ENCODE measurements around the gene ASPHD1. TPM values are rescaled to one million over a fixed set of nuclear protein-coding genes. Genes with fewer than 3 reads are reported as not detected.

ASPHD1 gene
- total RNA-seq, 1 experiment from 2014 or later: 2.0 TPM

DNA sequence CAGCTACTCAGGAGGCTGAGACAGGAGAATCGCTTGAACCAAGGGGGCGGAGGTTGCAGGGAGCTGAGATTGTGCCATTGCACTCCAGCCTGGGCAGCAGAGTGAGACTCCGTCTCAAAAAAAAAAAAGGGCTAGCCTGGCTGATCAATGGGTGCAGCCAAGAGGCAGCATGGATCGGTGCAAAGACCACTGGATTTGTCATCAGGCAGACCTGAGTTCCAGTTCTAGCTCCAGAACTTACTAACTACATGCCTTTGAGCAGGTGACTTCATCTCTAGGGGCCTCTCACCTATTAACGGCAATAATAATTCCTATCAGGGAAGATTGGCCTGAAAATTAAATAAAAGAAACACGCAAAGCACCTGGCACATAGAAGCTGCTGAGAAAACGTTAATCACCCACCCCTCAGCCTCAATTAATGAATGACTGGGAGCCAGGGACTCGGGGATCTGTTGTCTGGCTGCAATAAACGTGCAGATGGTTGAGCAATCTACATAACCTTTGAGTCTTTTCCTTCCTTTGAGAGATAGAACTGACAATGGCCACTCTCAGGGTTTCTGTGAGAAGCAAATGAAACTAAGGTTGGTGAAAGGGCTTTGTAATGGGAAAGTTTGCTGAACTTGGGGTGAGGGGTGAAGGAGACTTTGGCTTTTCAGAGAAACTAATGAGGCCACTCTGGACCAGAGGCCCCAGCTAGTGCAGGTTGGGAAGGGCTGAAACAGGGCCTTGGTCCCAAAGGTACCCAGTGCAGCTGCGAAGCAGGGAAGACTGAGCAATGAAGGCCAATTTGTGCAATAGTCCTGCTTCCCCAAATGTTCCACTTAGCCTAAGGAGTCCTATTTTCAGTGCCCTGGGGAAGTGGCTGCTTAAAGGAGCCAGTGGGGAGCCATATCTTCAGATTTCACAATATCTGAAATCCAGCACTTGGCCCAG is 8.5 kb upstream of the ASPHD1 start:
- Histone ChIP-seq H3K4me3 (ENCODE audit: low read depth, low read length, poor library complexity, severe bottlenecking) (no peak overlapping the region), H3K27ac (ENCODE audit: low read depth, low read length, poor library complexity, severe bottlenecking) (no peak overlapping the region), H3K9me3 (ENCODE audit: low read depth, low read length, poor library complexity, severe bottlenecking) (no peaks in the 10 kb centered on the region), H3K36me3 (ENCODE audit: insufficient read depth, low read length, poor library complexity, severe bottlenecking) (no peaks in the 10 kb centered on the region), H3K27me3 (replicated peaks; ENCODE audit: insufficient read depth, low read depth, low read length, poor library complexity) (no peaks in the 10 kb centered on the region), H3K4me1 (ENCODE audit: insufficient read depth, low read length, poor library complexity, severe bottlenecking) (no peaks in the 10 kb centered on the region)
- POLR2A ChIA-PET (ENCODE audit: low non-redundant PET): no interaction called here
- TF ChIP-seq, protein P1, sequence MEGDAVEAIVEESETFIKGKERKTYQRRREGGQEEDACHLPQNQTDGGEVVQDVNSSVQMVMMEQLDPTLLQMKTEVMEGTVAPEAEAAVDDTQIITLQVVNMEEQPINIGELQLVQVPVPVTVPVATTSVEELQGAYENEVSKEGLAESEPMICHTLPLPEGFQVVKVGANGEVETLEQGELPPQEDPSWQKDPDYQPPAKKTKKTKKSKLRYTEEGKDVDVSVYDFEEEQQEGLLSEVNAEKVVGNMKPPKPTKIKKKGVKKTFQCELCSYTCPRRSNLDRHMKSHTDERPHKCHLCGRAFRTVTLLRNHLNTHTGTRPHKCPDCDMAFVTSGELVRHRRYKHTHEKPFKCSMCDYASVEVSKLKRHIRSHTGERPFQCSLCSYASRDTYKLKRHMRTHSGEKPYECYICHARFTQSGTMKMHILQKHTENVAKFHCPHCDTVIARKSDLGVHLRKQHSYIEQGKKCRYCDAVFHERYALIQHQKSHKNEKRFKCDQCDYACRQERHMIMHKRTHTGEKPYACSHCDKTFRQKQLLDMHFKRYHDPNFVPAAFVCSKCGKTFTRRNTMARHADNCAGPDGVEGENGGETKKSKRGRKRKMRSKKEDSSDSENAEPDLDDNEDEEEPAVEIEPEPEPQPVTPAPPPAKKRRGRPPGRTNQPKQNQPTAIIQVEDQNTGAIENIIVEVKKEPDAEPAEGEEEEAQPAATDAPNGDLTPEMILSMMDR (conservative IDR thresholded peaks at IDR 0.05; ENCODE audit: low read depth, low read length): no peak
- TF ChIP-seq EZH2 (IDR thresholded peaks at IDR 0.05; ENCODE audit: borderline replicate concordance, low read depth, low read length, poor library complexity, severe bottlenecking): no peak
- BruUV-seq (replicated peaks): no TSS peak
- CTCF ChIA-PET: no interaction called here
- DNase-seq (ENCODE audit: low spot score): no peak
- intact Hi-C loops (cut with micrococcal nuclease; ENCODE audit: unreplicated experiment): no loop called here

DNA sequence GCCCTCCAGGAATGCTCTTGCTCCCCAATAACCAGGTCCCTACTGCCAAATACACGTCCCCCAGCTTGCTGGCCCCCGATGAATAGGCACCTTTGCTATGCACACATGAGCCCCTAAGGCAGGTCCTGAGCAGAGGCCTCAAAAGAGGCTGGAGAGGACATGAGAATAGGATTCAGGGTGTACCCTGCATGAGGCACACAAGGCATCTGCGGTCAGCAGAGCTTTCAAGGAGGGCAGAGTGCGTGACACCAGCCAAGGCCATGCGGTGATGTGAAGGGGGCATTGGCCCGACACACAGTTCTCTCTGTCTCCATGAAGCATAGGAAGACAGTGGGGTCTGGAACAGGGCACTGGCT is 7.9 kb upstream of the ASPHD1 start:
- no TSS peak for BruUV-seq (replicated peaks)
- TF ChIP-seq, protein P1 (conservative IDR thresholded peaks at IDR 0.05; ENCODE audit: low read depth, low read length): no peak
- TF ChIP-seq EZH2 (IDR thresholded peaks at IDR 0.05; ENCODE audit: borderline replicate concordance, low read depth, low read length, poor library complexity, severe bottlenecking): no peak
- no peak for DNase-seq (ENCODE audit: low spot score)
- Histone ChIP-seq H3K27me3 (replicated peaks; ENCODE audit: insufficient read depth, low read depth, low read length, poor library complexity) (no peaks in the 10 kb centered on the region), H3K4me3 (ENCODE audit: low read depth, low read length, poor library complexity, severe bottlenecking) (no peak overlapping the region), H3K36me3 (ENCODE audit: insufficient read depth, low read length, poor library complexity, severe bottlenecking) (no peaks in the 10 kb centered on the region), H3K27ac (ENCODE audit: low read depth, low read length, poor library complexity, severe bottlenecking) (no peak overlapping the region), H3K4me1 (ENCODE audit: insufficient read depth, low read length, poor library complexity, severe bottlenecking) (no peaks in the 10 kb centered on the region), H3K9me3 (ENCODE audit: low read depth, low read length, poor library complexity, severe bottlenecking) (no peaks in the 10 kb centered on the region)
- intact Hi-C loops (cut with micrococcal nuclease; ENCODE audit: unreplicated experiment): no loop called here
- ChIA-PET POLR2A (ENCODE audit: low non-redundant PET) (no interaction called here), CTCF (no interaction called here)

DNA sequence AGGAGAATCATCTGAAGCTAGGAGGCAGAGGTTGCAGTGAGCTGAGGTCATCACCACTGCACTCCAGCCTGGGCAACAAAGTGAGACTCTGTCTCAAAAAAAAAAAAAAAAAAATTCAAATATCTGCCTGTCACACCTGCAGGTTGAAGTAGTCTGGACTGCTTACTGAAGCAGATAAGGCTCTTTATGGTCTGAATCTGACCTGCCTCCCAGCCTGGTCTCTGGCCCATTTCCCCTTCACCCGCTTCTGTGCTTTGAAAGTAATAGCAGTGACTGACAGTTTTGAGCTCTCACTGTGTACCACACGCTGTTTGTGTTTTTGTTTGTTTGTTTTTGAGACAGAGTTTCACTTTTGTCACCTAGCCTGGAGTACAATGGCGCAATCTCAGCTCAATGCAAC is 6.7 kb upstream of the ASPHD1 start:
- intact Hi-C loops (cut with micrococcal nuclease; ENCODE audit: unreplicated experiment): no loop called here
- CTCF ChIA-PET: no interaction called here
- no peak overlapping the region for H3K27ac ChIP-seq (ENCODE audit: low read depth, low read length, poor library complexity, severe bottlenecking)
- no TSS peak for BruUV-seq (replicated peaks)
- no peak overlapping the region for H3K4me3 ChIP-seq (ENCODE audit: low read depth, low read length, poor library complexity, severe bottlenecking)
- no peaks in the 10 kb centered on the region for H3K27me3 ChIP-seq (replicated peaks; ENCODE audit: insufficient read depth, low read depth, low read length, poor library complexity)
- H3K9me3 ChIP-seq (ENCODE audit: low read depth, low read length, poor library complexity, severe bottlenecking): no peaks in the 10 kb centered on the region
- no peak for DNase-seq (ENCODE audit: low spot score)
- TF ChIP-seq EZH2 (IDR thresholded peaks at IDR 0.05; ENCODE audit: borderline replicate concordance, low read depth, low read length, poor library complexity, severe bottlenecking): no peak
- TF ChIP-seq, protein P1 (conservative IDR thresholded peaks at IDR 0.05; ENCODE audit: low read depth, low read length): no peak
- POLR2A ChIA-PET (ENCODE audit: low non-redundant PET): no interaction called here
- peaks cover under 1% of the 10 kb centered on the region for H3K4me1 ChIP-seq (ENCODE audit: insufficient read depth, low read length, poor library complexity, severe bottlenecking)
- no peaks in the 10 kb centered on the region for H3K36me3 ChIP-seq (ENCODE audit: insufficient read depth, low read length, poor library complexity, severe bottlenecking)

All from A673 (cell line).